ENCODE results near the gene MACROD2. TPM values are rescaled to one million over a fixed set of nuclear protein-coding genes. Genes with fewer than 3 reads are reported as not detected.

MACROD2 gene
- total RNA-seq, 1 donor from 2014 or later, result 0.23 TPM

DNA sequence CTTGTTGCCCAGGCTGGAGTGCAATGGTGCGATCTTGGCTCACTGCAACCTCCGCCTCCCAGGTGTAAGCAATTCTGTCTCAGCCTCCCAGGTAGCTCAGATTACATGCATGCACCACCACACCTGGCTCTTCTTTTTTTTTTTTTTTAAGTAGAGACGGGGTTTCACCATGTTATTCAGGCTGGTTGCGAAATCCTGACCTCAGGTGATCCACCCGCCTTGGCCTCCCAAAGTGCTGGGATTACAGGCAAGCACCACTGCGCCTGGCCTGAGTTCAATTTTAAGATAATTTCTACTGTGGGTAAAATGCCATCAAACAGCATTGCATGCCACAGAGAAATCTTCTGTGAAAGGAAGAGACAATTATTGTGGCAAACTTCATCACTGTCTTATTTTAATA is 1944.8 kb downstream of the MACROD2 start:
- DNase-seq (ENCODE audit: low read depth), result no peak
- H3K4me3 ChIP-seq (ENCODE audit: low read depth, low read length), result no peak overlapping the region
- TF ChIP-seq, protein P1, sequence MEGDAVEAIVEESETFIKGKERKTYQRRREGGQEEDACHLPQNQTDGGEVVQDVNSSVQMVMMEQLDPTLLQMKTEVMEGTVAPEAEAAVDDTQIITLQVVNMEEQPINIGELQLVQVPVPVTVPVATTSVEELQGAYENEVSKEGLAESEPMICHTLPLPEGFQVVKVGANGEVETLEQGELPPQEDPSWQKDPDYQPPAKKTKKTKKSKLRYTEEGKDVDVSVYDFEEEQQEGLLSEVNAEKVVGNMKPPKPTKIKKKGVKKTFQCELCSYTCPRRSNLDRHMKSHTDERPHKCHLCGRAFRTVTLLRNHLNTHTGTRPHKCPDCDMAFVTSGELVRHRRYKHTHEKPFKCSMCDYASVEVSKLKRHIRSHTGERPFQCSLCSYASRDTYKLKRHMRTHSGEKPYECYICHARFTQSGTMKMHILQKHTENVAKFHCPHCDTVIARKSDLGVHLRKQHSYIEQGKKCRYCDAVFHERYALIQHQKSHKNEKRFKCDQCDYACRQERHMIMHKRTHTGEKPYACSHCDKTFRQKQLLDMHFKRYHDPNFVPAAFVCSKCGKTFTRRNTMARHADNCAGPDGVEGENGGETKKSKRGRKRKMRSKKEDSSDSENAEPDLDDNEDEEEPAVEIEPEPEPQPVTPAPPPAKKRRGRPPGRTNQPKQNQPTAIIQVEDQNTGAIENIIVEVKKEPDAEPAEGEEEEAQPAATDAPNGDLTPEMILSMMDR (conservative IDR thresholded peaks at IDR 0.05; ENCODE audit: low read depth, low read length), result no peak

DNA sequence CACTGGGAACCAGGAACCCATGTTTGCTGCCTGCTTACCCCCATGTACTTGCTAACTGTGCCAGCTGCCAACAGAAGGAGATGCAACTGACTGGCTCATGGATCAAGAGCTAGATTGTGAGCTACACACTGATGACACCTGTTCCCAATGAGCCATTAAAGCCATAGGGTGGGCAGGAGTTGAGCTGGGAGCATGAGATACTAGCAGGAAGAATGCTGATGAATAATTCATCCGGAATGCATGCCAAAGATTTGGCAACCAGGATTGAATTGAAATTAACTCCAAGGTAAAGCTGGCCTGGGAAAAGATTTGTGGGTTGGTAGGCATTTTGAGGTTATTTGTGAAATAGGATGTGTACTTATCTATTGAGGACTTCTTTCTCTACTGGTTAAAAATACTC is 1946.8 kb downstream of the MACROD2 start:
- no peak overlapping the region for H3K4me3 ChIP-seq (ENCODE audit: low read depth, low read length)
- DNase-seq (ENCODE audit: low read depth), result peak; percentile 79
- TF ChIP-seq, protein P1 (conservative IDR thresholded peaks at IDR 0.05; ENCODE audit: low read depth, low read length), result no peak

DNA sequence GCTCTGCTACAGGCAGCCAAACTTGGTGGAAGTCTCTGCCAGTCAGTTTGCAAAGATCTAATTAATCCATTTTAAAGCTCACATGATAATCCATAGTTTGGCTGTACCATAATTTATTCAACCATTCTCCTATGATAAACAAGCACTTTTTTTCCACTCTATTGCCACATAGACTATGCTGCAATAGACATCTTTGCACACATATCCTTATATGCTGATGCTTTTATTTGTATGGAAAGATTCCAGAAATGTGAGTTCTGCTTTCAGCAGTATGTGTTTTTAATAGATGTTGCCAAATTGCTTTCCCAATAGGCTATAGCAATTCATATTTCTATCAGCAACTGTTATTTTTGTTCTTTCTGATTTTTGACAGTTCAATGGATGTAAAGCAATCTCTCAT is 1950.0 kb downstream of the MACROD2 start:
- TF ChIP-seq, protein P1 (conservative IDR thresholded peaks at IDR 0.05; ENCODE audit: low read depth, low read length), result no peak
- DNase-seq (ENCODE audit: low read depth), result no peak
- H3K4me3 ChIP-seq (ENCODE audit: low read depth, low read length), result no peak overlapping the region

DNA sequence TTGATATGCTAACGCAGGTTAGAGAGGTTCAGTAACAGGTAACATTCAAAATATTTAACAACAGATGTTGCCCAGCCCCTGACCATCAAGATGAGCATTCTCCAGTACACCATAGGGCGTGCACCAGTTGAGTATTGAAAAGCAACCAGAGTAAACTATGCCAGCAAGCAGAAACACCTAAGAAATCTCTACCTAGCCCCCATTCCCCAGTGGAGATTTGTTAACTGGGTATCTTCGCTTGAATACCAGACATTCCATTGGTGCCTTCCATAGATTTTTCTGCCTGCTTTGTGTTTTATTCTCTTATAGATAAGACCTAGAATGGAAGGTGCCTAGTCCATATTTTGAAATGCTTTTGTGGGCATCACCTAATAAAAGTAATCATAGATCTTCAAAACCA is 1954.1 kb downstream of the MACROD2 start:
- H3K4me3 ChIP-seq (ENCODE audit: low read depth, low read length), result no peak overlapping the region
- TF ChIP-seq, protein P1 (conservative IDR thresholded peaks at IDR 0.05; ENCODE audit: low read depth, low read length), result no peak
- DNase-seq (ENCODE audit: low read depth), result no peak

DNA sequence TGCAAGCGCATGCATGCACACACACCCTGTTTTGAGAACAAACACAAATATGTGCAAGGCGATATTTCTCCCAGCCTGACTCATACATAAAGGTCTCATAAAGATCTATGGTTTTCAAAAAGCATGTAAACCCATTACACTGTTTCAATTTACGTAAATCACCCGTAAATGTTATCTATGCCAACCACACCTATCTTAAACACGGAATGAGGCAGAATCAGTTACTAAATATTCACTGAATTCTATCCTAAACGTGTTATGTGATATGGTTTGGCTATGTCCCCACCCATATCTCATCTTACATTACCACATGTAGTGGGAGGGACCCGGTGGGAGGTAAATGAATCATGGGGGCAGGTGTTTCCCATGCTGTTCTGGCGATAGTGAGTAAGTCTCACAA is 1956.3 kb downstream of the MACROD2 start:
- DNase-seq (ENCODE audit: low read depth), result no peak
- TF ChIP-seq, protein P1 (conservative IDR thresholded peaks at IDR 0.05; ENCODE audit: low read depth, low read length), result no peak
- H3K4me3 ChIP-seq (ENCODE audit: low read depth, low read length), result no peak overlapping the region

DNA sequence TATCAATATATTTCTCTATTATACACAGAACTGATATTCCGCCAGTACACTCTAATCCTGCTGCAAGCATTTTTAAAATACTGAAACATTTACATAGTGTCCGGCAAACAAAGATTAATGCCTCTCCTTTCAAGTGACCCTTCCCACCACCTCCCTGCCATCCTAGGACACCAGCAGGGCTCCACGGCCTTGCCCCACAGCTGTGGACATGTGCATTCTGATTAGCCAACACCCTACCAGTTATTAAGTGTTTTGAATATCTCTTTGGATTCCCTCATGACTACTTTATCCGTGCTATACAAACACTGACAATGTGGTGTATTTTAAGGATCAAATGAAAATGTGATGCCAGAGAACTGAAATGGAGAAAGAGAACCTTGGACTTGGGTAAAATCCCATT is 1962.8 kb downstream of the MACROD2 start:
- H3K4me3 ChIP-seq (ENCODE audit: low read depth, low read length), result no peak overlapping the region
- DNase-seq (ENCODE audit: low read depth), result no peak
- TF ChIP-seq, protein P1 (conservative IDR thresholded peaks at IDR 0.05; ENCODE audit: low read depth, low read length), result no peak

DNA sequence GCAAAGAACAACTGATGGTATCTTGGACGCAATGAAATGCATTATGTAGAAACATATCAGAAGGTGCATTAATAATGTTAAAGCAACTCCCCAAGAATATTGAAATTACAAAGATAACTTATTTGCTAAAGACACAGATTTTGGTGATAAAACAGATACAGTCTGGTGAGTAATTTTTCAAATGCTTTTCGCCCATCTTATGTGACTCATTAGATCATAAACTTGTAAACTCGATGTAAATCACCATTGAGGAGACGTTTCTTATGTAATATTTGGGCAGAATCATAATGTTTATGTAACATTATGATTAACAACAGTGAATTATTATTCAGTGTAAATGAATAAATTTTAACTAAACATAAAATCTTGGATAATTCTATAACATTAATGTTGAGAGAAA is 1969.8 kb downstream of the MACROD2 start:
- TF ChIP-seq, protein P1 (conservative IDR thresholded peaks at IDR 0.05; ENCODE audit: low read depth, low read length), result no peak
- H3K4me3 ChIP-seq (ENCODE audit: low read depth, low read length), result no peak overlapping the region
- DNase-seq (ENCODE audit: low read depth), result no peak

All from epithelial cell of proximal tubule (primary cell).